Activated naive CD8-positive, alpha-beta T cell treated with anti-CD3 and anti-CD28 coated beads, Interleukin-2, amount 50 U/mL, for 24 hours (primary cell): Measurements from ENCODE around the gene MRPS31.

Experiments used
- ATAC-seq: fragments of 150-1000 bp; cut with Tn5 transposase; one replicate; pipeline ENCODE4 v1.10.0; 2021
- DNase-seq: peaks from one replicate; pipeline ENCODE4 v3.0.0; 2021
- H3K27ac Mint-ChIP-seq: one replicate; pipeline ENCODE4 v1.8.0; 2021; ENCODE audit warnings: mild to moderate bottlenecking, mixed read lengths
- H3K27me3 Mint-ChIP-seq: one replicate; pipeline ENCODE4 v1.8.0; 2021; ENCODE audit warnings: mixed read lengths
- H3K36me3 Mint-ChIP-seq: one replicate; pipeline ENCODE4 v1.8.0; 2021; ENCODE audit warnings: low read depth, mixed read lengths
- H3K4me1 Mint-ChIP-seq: one replicate; pipeline ENCODE4 v1.8.0; 2021; ENCODE audit warnings: mixed read lengths
- H3K4me3 Mint-ChIP-seq: one replicate; pipeline ENCODE4 v1.8.0; 2021; ENCODE audit warnings: mild to moderate bottlenecking, moderate library complexity, mixed read lengths
- H3K9me3 Mint-ChIP-seq: one replicate; pipeline ENCODE4 v1.8.0; 2021; ENCODE audit warnings: mixed read lengths

MRPS31 gene

DNA sequence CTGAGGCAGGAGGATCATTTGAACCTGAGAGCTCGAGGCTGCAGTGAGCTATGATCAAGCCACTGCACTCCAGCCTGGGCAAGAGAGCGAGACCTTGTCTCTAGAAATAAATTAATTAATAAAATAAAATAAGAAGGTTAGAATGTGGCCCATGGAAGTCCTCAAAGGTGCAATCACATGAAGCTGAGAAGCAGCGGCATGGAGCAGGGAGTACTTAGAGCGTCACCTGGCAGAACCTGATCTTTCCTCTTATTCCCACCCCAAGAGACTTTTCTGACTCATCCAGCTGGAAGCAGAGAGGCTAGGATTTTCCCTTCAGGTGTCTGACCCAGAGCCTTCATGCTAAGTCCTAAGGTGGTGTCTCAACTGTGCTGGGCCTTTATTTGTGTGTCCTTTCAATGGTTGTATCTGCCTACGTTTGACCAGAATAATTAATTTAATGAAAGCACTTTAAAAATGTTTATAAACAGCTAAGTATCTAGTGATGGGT is 8.9 kb upstream of the MRPS31 start:
- Mint-ChIP-seq H3K27me3 (no peaks in the 10 kb centered on the region), H3K4me3 (no peak overlapping the region), H3K27ac (no peak overlapping the region), H3K9me3 (no peaks in the 10 kb centered on the region), H3K36me3 (no peaks in the 10 kb centered on the region), H3K4me1 (peaks cover 29% of the 10 kb centered on the region)
- ATAC-seq (no peak), DNase-seq (no peak)

DNA sequence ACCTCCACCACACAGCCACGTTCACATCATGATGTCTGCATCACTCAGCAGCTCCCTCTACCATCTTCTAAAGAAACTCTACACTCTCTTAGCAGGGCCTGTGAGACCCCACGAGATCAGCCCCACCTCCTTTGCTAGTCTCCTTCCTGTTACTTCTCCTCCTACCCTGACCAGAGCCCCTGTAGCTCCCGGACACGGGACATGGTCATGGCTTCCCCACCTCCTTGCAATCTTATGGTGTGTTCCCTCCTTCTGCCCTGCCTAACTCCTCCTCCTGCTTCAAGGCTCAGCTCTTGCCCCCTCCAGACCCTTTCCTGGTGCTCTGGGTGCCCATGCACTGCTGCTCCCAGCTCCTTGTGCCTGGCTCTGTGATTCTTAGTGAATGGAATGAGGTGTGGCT is 8.1 kb upstream of the MRPS31 start:
- H3K4me1 Mint-ChIP-seq, result peaks cover 29% of the 10 kb centered on the region
- no peaks in the 10 kb centered on the region for H3K36me3 Mint-ChIP-seq
- peak overlapping the region; percentile 23 for H3K27ac Mint-ChIP-seq
- ATAC-seq (no peak), DNase-seq (no peak)
- H3K27me3 Mint-ChIP-seq, result no peaks in the 10 kb centered on the region
- no peak overlapping the region for H3K4me3 Mint-ChIP-seq
- no peaks in the 10 kb centered on the region for H3K9me3 Mint-ChIP-seq

DNA sequence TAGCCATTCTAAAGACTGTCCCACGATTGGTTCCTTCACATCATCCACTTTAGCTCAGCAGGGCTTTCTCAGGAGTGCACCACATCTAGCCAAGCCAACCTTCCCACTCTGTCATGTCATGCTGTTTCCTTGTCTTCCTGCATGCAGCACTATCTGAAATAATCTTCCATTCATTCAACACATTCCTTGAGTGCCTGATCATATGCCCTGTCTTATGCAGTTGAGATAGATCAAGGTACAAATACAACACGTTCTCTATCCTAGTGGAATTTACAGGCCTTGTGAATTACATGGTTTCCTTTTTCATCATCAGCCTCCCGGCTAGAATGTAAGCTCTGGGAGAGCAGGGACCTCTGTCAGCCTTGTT is 6.8 kb upstream of the MRPS31 start:
- no peaks in the 10 kb centered on the region for H3K27me3 Mint-ChIP-seq
- H3K36me3 Mint-ChIP-seq, result no peaks in the 10 kb centered on the region
- H3K4me3 Mint-ChIP-seq, result no peak overlapping the region
- ATAC-seq, result no peak
- H3K4me1 Mint-ChIP-seq, result peaks cover 29% of the 10 kb centered on the region
- peak overlapping the region; percentile 99 for H3K27ac Mint-ChIP-seq
- H3K9me3 Mint-ChIP-seq, result no peaks in the 10 kb centered on the region
- no peak for DNase-seq

DNA sequence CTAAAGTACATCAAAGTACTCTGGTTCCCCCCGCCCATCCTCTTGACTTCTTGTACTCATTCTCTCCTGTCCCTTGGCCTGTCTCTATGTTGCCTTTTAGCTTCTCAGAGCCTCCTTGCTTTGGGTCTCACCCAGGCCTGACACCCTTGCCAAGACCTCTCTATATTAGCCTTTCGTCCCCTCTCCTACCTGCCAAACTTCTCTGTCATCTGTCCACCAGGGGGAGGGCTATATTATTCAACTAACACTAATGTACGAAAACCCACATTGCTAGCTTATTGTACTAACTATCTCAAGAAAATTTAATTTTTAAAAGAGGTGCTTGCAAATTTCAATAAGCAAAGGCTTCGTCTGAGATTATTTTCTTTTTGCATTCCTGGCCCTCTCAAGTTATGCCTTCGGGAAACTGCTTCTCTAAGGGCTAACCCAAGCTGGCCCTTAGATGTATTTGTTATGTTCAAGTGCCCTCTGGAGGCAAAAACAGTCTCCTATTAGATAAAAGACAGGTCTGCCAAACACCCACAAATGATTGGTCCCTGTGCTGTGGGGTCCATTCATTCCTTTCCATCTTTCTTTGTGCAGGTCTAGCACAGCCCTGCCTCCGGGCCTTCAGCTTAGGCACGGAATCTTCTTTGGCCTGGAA is 6.3 kb upstream of the MRPS31 start:
- DNase-seq (peak; percentile 43), ATAC-seq (peak; percentile 65)
- Mint-ChIP-seq H3K27ac (peak overlapping the region; percentile 99), H3K27me3 (no peaks in the 10 kb centered on the region), H3K4me1 (peaks cover 31% of the 10 kb centered on the region), H3K36me3 (no peaks in the 10 kb centered on the region), H3K9me3 (no peaks in the 10 kb centered on the region), H3K4me3 (peak overlapping the region; percentile 75)

DNA sequence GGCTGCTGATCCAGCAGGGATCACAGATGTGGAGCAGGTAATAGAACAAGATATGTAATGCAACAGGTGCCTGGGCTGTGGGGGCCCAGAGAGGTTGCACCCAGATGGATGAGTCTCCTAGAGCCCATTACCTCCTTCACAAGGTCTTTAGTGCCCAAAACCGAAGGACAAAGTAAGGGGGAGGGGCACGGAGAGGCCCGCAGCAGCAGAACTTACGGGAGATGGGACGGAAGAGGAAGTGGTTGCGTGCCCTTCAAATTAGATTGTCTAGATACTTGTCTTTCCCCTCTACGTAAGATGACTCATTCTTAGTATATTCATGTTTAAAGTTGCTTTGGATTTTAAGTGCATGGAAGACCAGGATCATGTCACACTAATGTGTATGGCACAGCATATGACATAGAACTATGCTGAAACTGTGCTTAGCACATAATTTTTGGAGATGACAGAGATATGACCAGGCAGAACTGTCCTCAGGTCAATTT is 5.7 kb upstream of the MRPS31 start:
- H3K4me1 Mint-ChIP-seq, result peaks cover 35% of the 10 kb centered on the region
- H3K9me3 Mint-ChIP-seq, result no peaks in the 10 kb centered on the region
- H3K36me3 Mint-ChIP-seq, result no peaks in the 10 kb centered on the region
- H3K4me3 Mint-ChIP-seq, result peak overlapping the region; percentile 75
- H3K27me3 Mint-ChIP-seq, result no peaks in the 10 kb centered on the region
- ATAC-seq (peak; percentile 88), DNase-seq (peak; percentile 70)
- H3K27ac Mint-ChIP-seq, result peak overlapping the region; percentile 99

DNA sequence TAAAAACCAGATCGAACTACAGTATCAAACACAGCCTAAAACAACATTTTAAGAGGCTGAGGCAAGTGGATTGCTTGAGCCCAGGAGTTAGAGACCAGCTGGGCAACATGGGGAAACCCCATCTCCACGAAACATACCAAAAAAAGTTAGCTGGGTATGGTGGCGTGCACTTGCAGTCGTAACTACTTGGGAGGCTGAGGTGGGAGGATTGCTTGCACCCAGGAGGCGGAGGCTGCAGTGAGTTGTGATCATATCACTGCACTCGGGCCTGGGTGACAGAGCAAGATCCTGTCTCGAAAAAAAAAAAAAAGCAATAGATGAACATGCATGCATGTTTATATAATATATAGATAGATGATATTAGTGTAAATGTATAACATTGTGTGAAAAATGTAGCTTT is 5.2 kb upstream of the MRPS31 start:
- no peak for ATAC-seq
- Mint-ChIP-seq H3K36me3 (no peaks in the 10 kb centered on the region), H3K4me3 (peak overlapping the region; percentile 75)

DNA sequence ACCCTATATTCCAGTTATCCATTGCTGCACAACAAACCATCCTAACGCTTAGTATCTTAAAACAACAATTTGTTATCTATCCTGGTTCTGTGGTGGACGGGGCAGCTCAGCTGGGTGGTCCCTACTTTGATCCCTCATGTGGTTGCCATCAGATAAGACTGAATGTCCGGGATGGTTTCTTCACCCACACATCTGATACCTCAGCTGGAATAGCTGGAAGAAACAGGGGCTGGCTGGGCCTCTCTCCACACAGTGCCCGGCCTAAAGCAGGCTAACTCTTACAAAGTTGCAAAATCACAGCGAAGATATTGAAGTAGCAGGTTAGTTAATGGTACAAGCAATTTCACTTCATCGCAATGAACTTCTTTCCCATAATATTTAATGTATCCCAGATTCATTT is 3.7 kb upstream of the MRPS31 start:
- H3K4me1 Mint-ChIP-seq, result peaks cover 45% of the 10 kb centered on the region
- peaks cover 3% of the 10 kb centered on the region for H3K36me3 Mint-ChIP-seq
- no peaks in the 10 kb centered on the region for H3K27me3 Mint-ChIP-seq
- no peak overlapping the region for H3K4me3 Mint-ChIP-seq
- no peak overlapping the region for H3K27ac Mint-ChIP-seq
- ATAC-seq, result no peak
- no peak for DNase-seq
- H3K9me3 Mint-ChIP-seq, result no peaks in the 10 kb centered on the region

More for the DNA sequence above, 5.2 kb upstream of the MRPS31 start:
- no peaks in the 10 kb centered on the region for H3K27me3 Mint-ChIP-seq
- DNase-seq, result no peak
- H3K4me1 Mint-ChIP-seq, result peaks cover 36% of the 10 kb centered on the region
- no peaks in the 10 kb centered on the region for H3K9me3 Mint-ChIP-seq
- H3K27ac Mint-ChIP-seq, result peak overlapping the region; percentile 99

DNA sequence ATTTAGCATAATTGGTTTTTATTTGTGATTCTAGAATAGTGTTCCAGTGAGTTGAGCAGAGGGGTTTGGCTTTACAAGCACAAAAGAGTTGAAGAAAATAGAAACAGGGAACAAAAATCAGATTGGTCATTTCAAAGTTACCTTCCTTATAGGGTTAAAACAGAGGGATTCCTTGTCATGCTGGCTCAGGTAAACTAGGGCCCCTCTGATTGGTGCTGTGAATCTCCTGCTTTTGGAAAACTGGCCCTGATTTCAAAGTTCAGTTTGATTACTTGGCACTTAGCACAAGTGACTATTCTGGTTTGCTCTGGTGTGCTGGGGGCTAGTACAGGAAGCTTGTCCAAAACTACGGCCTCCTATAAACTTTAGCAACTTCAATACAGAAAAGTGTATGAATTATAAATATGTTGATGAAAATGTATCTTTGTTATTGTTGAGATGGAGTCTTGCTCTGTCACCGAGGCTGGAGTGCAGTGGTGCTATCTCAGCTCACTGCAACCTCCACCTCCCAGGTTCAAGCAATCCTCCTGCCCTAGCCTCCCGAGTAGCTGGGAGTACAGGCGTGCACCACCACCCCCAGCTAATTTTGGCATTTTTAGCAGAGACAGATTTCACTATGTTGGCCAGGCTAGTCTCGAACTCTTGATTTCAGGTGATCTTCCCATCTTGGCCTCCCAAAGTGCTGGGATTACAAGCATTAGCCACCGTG is 1.9 kb upstream of the MRPS31 start:
- Mint-ChIP-seq H3K27ac (no peak overlapping the region), H3K4me1 (peaks cover 48% of the 10 kb centered on the region), H3K36me3 (peaks cover 3% of the 10 kb centered on the region)

DNA sequence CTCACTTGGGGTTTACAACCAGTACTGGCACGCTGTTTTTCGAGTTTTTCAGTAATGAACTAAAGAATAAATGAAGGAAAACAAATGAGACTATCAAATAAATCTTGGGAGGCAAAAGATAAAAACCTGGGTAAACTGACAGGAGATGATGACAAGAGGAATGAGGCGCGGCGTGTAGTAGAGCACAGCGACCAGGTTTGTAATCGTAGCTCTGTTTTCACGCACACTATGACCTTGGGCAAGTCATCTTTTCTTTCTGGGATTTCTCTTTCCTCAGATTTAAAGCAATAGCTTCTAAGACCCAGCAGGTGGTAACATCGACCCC is 419 bp downstream of the MRPS31 start:
- peaks cover 7% of the 10 kb centered on the region for H3K36me3 Mint-ChIP-seq
- peak overlapping the region; percentile 99 for H3K4me3 Mint-ChIP-seq
- no peaks in the 10 kb centered on the region for H3K9me3 Mint-ChIP-seq
- ATAC-seq (no peak), DNase-seq (no peak)
- H3K27me3 Mint-ChIP-seq, result no peaks in the 10 kb centered on the region
- H3K27ac Mint-ChIP-seq, result peak overlapping the region; percentile 96
- peaks cover 45% of the 10 kb centered on the region for H3K4me1 Mint-ChIP-seq

More for the DNA sequence above, 1.9 kb upstream of the MRPS31 start:
- Mint-ChIP-seq H3K9me3 (no peaks in the 10 kb centered on the region), H3K4me3 (peak overlapping the region; percentile 29), H3K27me3 (no peaks in the 10 kb centered on the region)
- no peak for DNase-seq
- ATAC-seq, result no peak

DNA sequence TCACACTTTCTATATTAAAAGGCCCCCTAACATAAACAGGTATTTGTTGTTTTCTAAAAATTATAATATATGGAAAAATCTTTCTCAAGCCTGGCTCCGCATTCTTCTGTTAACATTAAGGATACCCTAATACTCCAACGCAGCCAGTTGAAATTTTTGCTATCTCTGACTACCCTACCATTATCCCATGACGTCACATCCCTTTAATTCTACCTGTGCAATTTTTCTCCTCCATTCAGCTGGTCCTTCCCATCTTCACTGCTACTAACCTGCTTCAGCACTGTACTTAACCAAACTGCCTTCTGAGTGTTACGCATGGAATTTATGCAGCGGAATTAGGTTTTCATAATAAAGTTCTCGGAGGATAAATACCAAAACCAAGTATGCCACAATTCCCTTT is 1.0 kb downstream of the MRPS31 start:
- ATAC-seq (no peak), DNase-seq (no peak)
- H3K27ac Mint-ChIP-seq, result peak overlapping the region; percentile 96
- H3K9me3 Mint-ChIP-seq, result no peaks in the 10 kb centered on the region
- peaks cover 7% of the 10 kb centered on the region for H3K36me3 Mint-ChIP-seq
- peaks cover 46% of the 10 kb centered on the region for H3K4me1 Mint-ChIP-seq
- no peaks in the 10 kb centered on the region for H3K27me3 Mint-ChIP-seq
- H3K4me3 Mint-ChIP-seq, result peak overlapping the region; percentile 99

DNA sequence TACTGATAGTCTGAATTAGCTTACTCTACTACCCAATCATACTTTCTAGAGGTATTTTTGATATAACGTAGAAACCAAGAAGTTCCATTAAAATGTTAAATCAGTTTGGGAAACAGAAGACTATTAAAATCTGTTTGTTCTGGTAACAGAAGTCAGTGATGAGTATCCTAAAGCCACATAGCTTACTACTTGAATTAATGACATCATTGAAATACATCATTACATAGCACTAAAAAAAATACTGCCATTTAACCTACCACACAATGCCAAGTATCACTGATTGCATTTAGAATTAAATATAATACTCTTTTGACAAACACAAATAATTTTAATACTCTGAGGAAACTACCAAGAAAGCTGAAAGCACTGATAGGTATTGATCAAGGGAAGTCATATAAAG is 5.4 kb downstream of the MRPS31 start:
- Mint-ChIP-seq H3K27me3 (no peaks in the 10 kb centered on the region), H3K36me3 (peaks cover 22% of the 10 kb centered on the region), H3K4me3 (peak overlapping the region; percentile 35), H3K4me1 (peaks cover 68% of the 10 kb centered on the region), H3K27ac (peak overlapping the region; percentile 90), H3K9me3 (no peaks in the 10 kb centered on the region)
- DNase-seq (no peak), ATAC-seq (no peak)

DNA sequence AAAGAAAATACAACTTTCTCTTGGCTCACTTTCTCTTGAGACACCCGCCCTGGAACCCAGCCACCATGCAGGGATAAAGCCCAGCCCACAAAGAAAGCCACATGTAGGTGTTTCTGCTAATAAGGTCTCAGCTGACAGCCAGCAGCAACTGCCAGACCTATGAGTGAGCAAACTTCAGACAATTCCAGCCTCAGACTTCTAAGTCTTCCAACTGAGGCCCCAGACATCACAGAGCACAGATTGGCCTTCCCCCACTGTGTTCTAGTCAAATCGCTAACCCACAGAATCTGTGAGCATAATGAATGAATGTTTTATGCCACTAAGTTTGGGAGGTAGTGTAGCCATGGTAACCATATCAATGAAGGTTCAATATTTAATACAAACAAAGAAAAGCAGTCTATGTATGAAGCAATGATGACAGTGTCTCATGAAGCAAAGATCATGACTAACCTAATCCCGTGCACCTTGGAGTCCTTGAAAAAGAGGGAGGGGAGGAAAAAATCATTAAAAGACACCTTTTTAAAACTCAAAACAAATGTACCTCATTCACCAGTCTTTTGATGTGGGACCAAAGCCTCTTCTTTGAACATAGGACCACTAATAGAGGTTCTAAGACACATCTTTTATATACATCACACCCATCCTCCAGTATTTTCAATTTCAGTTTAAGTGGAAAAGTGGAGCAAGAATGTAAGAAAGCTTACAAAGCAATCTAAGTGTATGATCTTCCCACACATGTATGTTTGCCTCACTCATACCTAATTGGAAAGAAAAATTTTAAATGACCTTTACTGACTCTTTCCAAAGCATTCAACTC is 6.2 kb downstream of the MRPS31 start:
- H3K9me3 Mint-ChIP-seq, result no peaks in the 10 kb centered on the region
- ATAC-seq, result peak; percentile 97
- peak overlapping the region; percentile 90 for H3K27ac Mint-ChIP-seq
- peak; percentile 59 for DNase-seq
- no peaks in the 10 kb centered on the region for H3K27me3 Mint-ChIP-seq
- H3K4me3 Mint-ChIP-seq, result peak overlapping the region; percentile 35
- H3K4me1 Mint-ChIP-seq, result peaks cover 60% of the 10 kb centered on the region
- H3K36me3 Mint-ChIP-seq, result peaks cover 24% of the 10 kb centered on the region

DNA sequence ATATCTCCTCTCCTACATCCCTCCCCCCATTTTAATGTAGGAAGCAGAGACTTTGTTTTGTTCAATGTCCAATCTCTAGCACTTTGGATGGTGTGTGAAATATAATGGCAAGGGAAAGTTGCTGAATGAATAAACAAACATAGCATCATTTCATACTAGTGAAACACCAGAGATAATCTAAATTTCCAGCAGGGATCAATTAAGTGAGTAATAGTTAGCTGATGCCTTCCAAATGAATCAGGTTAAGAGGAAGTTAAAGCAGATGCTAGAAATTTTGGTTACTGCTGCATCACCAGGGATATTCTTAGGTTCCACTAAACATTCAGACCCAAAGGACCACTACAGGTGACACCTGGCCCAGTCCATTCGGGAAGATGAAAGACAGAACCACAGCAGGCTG is 8.1 kb downstream of the MRPS31 start:
- H3K36me3 Mint-ChIP-seq, result peaks cover 38% of the 10 kb centered on the region
- no peak overlapping the region for H3K4me3 Mint-ChIP-seq
- no peak overlapping the region for H3K27ac Mint-ChIP-seq
- H3K4me1 Mint-ChIP-seq, result peaks cover 54% of the 10 kb centered on the region
- ATAC-seq (no peak), DNase-seq (no peak)
- no peaks in the 10 kb centered on the region for H3K9me3 Mint-ChIP-seq
- no peaks in the 10 kb centered on the region for H3K27me3 Mint-ChIP-seq

DNA sequence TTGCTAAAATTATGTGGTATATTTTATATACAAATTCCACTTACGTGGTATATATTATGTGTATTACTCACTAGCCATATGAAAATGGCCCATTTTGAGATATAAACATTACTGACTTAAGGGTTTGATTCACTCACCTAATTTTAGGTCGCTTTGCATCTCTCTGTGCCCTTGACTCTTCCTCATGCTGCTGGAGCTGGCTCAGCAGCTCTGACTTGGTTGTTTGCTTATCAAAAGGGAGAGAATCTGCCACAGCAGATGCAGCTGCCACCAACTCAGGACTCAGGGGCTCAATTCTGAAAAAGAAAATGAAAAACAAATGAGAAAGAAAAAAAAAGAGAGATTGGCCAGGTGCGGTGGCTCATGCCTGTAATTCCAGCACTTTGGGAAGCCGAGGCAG is 12.2 kb downstream of the MRPS31 start:
- ATAC-seq, result no peak
- H3K36me3 Mint-ChIP-seq, result peaks cover 50% of the 10 kb centered on the region
- H3K27me3 Mint-ChIP-seq, result no peaks in the 10 kb centered on the region
- H3K4me3 Mint-ChIP-seq, result no peak overlapping the region
- DNase-seq, result no peak
- H3K9me3 Mint-ChIP-seq, result no peaks in the 10 kb centered on the region
- H3K4me1 Mint-ChIP-seq, result peaks cover 19% of the 10 kb centered on the region
- no peak overlapping the region for H3K27ac Mint-ChIP-seq

DNA sequence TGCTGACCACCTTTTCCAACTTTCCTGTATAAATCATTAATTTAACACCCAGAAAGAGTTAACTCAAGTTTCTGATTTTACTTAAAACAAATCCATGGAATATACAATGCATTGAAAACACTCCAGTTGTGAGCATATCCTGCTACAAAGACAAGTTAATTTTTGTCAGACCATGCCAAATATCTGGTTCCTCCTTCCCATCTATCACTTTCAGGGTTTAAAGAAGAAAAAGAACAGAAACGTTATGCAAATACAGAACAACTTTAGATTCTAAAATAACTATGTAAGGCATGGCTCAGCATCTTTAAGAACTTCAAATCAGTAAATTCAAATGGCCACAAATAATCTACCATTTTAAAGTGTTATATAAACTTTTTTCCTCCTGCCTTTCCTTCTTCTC is 14.9 kb downstream of the MRPS31 start:
- Mint-ChIP-seq H3K9me3 (no peaks in the 10 kb centered on the region), H3K4me1 (no peaks in the 10 kb centered on the region), H3K27me3 (no peaks in the 10 kb centered on the region), H3K36me3 (peaks cover 55% of the 10 kb centered on the region), H3K27ac (no peak overlapping the region), H3K4me3 (no peak overlapping the region)
- ATAC-seq, result no peak
- no peak for DNase-seq
